OCI-M2 (cell line): ENCODE data around the gene RAPGEF6.
"Not testable (repeated sequence)": the region's sequence is repeated elsewhere in the genome, so short reads cannot be mapped to it uniquely, and the experiment has no call there.

Experiments
- DNase-seq: peaks from one replicate; lab custom pipeline; 2025; ENCODE audit not compliant: unreplicated experiment; lab: John Stamatoyannopoulos, UW

The RAPGEF6 gene

GRCh38 chr5:131389096-131389868 is 245.7 kb downstream of the RAPGEF6 start:
- no peak for DNase-seq

GRCh38 chr5:131387255-131387654 is 247.8 kb downstream of the RAPGEF6 start:
- DNase-seq: no peak

GRCh38 chr5:131386779-131387178 is 248.2 kb downstream of the RAPGEF6 start:
- DNase-seq: no peak

- no peak for DNase-seq
These were observed 248.9 kb downstream of the RAPGEF6 start for GRCh38 chr5:131386124-131386523.

GRCh38 chr5:131384616-131385214 is 250.3 kb downstream of the RAPGEF6 start:
- DNase-seq: no peak

GRCh38 chr5:131384173-131384572 is 250.9 kb downstream of the RAPGEF6 start:
- DNase-seq: no peak

- DNase-seq: no peak
These were observed 252.3 kb downstream of the RAPGEF6 start for GRCh38 chr5:131382407-131383395.

GRCh38 chr5:131381777-131382176 is 253.3 kb downstream of the RAPGEF6 start:
- no peak for DNase-seq

- DNase-seq: no peak
These were observed 254.0 kb downstream of the RAPGEF6 start for GRCh38 chr5:131381021-131381420.

GRCh38 chr5:131380238-131380637 is 254.8 kb downstream of the RAPGEF6 start:
- DNase-seq: not testable (repeated sequence)

- no peak for DNase-seq
These were observed 255.3 kb downstream of the RAPGEF6 start for GRCh38 chr5:131379723-131380122.

- DNase-seq: no peak
These were observed 256.1 kb downstream of the RAPGEF6 start for GRCh38 chr5:131378721-131379541.

- DNase-seq: no peak
These were observed 257.2 kb downstream of the RAPGEF6 start for GRCh38 chr5:131377785-131378325.

GRCh38 chr5:131377346-131377745 is 257.7 kb downstream of the RAPGEF6 start:
- DNase-seq: no peak

GRCh38 chr5:131375351-131375750 is 259.7 kb downstream of the RAPGEF6 start:
- no peak for DNase-seq
